ENCODE results near the gene ANKRD6.

GRCh38 chr6:89430201-89430962 is 2.6 kb upstream of the ANKRD6 start:
- no peak for TF ChIP-seq CTCF (IDR thresholded peaks at IDR 0.05; ENCODE audit: insufficient read depth, low read length, poor library complexity, severe bottlenecking)
- TF ChIP-seq EZH2phosphoT487 (conservative IDR thresholded peaks at IDR 0.05; ENCODE audit: low read length), result no peak
